ENCODE measurements around the gene SHLD1. TPM values are rescaled to one million over a fixed set of nuclear protein-coding genes. Genes with fewer than 3 reads are reported as not detected.

The SHLD1 gene
- total RNA-seq, 1 donor from 2014 or later: 1.9 TPM

GRCh38 chr20:5809495-5809894 is 59.3 kb downstream of the SHLD1 start:
- no peak for DNase-seq (ENCODE audit: low spot score)
- ATAC-seq: no peak

- ATAC-seq (no peak), DNase-seq (ENCODE audit: low spot score) (no peak)
Measured at GRCh38 chr20:5810800-5811422, 60.7 kb downstream of the SHLD1 start.

DNA sequence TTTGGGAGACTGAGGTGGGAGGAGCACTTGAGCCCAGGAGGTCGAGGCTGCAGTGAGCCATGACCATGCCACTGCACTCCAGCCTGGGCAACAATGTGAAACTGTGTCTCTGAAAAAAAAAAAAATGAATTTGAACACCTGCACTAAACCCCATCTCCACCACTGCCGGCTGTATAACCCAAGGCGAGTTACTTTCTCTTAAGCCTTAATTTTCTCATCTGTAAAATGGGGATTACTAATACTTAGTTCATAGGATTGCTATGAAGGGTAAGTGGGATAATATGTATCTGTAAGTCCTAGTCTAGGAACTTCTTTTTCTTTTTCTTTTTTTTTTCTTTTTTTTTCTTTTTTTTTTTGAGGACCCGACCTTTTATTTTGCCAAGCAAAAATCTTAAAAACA is 61.5 kb downstream of the SHLD1 start:
- ATAC-seq (no peak), DNase-seq (ENCODE audit: low spot score) (no peak)

- ATAC-seq (no peak), DNase-seq (ENCODE audit: low spot score) (no peak)
Measured at GRCh38 chr20:5818346-5818681, 68.1 kb downstream of the SHLD1 start.

- ATAC-seq (no peak), DNase-seq (ENCODE audit: low spot score) (no peak)
Measured at GRCh38 chr20:5820738-5821137, 70.5 kb downstream of the SHLD1 start.

DNA sequence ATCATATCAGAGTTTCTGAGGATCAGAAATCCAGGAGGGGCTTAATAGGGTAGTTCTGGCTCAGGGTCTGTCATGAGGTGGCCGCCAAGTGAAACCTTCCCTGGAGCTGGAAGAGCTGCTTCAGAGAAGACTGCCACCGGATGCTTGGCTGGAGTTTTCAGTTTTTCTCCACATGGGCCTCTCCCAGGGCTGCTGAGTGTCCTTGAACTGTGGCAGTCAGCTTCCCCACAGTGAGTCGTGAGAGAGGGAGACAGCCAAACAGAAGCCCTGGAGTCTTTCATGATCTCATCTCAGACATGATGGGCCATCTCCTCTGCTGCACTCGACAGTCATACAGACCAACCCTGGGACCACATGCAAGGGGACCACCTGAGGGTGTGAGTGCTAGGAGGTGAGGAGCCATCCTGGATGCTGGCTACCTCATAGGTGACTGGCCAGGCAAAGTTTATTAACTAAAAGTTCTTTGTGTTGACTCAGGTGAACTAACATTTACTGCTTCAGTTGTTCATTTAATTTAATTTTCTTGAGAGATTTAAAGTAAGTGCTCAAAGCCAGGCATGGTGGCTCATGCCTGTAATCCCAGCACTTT is 71.5 kb downstream of the SHLD1 start:
- DNase-seq (ENCODE audit: low spot score) (no peak), ATAC-seq (no peak)

DNA sequence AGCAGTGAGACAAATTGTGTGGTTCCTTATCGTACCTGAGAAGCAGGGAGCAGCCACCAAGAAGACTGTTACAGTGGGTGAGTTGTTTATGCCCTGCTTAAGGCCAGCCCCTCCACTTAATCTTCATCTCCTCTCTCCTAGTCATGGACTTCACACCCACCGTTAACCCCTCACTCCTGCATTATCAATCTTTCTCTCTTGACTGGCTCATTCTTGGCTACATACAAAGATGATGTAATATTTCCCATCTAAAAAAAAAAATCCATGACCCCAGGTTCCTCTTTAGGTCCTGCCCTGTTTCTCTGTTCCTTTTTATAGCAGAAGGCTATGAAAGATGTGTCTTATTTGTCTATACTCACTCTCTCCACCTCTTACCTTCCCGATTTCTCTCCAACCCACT is 72.4 kb downstream of the SHLD1 start:
- ATAC-seq: no peak

GRCh38 chr20:5825130-5825719 is 75.0 kb downstream of the SHLD1 start:
- DNase-seq (ENCODE audit: low spot score) (no peak), ATAC-seq (no peak)

More for the DNA sequence above, 72.4 kb downstream of the SHLD1 start:
- DNase-seq (ENCODE audit: low spot score): no peak

GRCh38 chr20:5827098-5827853 is 77.1 kb downstream of the SHLD1 start:
- DNase-seq (ENCODE audit: low spot score) (no peak), ATAC-seq (no peak)

DNA sequence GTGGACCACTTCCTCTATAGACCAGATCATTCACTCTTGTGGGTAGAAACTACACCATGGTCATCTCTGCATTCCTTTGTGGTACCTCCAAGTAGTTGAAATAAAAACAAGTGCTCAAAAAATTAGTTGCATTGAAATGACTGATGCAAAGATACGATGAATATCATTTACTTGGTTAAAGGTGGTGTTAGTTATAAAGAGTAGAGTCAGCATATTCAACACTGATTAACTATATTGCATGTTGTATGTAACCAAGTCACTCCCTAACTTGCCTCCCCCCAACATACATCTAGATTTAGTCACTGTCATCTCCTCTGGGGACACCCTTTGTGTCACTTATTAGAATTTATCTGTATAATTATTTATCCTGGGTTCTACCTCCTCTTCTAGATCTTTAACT is 77.7 kb downstream of the SHLD1 start:
- ATAC-seq (no peak), DNase-seq (ENCODE audit: low spot score) (no peak)

- DNase-seq (ENCODE audit: low spot score) (no peak), ATAC-seq (no peak)
Measured at GRCh38 chr20:5829241-5829809, 79.1 kb downstream of the SHLD1 start.

DNA sequence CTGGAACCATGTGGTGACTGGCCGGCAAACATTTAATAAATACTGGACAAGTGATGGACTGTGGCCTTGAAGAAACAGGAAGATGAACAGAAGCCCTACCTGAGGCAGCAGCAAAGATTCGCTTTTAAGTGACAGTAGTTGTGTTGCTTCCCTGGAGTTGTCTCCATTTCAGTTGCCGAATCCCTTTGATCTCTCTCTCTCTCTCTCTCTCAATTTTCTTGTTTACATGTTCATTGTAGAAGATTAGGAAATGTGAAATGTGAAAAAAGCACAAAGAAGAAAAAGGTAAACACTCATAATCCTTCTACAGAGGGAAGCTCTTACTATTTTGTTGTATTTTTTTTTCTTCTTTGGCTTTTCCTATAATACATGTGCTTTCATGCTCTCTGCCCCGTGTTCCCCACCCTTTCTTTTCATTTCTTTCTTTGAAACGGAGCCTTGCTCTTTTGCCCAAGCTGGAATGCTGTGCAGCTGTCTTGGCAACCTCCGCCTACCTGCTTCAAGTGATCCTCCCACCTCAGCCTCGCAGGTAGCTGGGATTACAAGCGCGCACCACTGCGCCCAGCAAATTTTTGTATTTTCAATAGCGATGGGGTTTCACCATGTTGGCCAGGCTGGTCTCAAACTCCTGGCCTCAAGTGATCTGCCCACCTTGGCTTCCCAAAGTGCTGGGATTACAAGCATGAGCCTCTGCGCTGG is 81.5 kb downstream of the SHLD1 start:
- no peak for DNase-seq (ENCODE audit: low spot score)
- no peak for ATAC-seq

GRCh38 chr20:5833309-5833941 is 83.2 kb downstream of the SHLD1 start:
- DNase-seq (ENCODE audit: low spot score) (no peak), ATAC-seq (no peak)

DNA sequence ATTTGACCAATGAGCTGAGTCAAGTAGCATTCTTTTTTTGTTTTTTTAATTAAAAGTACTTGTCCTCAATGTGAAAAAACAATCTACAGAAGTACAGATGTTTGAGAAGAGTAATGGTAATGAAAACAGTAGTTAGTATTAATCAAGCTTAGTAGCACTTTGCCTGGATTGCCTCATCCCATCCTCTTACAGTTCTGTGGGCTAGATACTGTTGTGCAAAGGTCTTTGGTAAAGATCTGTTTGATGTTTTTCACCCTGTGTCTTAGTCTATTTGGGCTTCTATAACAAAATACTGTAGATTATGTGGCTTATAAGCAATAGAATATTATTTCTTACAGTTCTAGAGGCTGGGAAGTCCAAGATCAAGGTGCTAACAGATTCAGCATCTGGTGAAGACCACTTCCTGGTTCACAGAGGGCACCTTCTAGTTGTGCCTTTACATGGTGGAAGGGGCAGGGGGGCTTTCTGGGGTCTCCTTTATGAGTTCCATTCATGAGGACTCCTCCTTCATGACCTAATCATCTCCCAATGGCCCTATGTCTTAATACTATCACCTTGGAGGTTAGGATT is 84.3 kb downstream of the SHLD1 start:
- DNase-seq (ENCODE audit: low spot score): no peak

GRCh38 chr20:5835321-5835821 is 85.2 kb downstream of the SHLD1 start:
- DNase-seq (ENCODE audit: low spot score): no peak
- ATAC-seq: no peak

More for the DNA sequence above, 84.3 kb downstream of the SHLD1 start:
- no peak for ATAC-seq

DNA sequence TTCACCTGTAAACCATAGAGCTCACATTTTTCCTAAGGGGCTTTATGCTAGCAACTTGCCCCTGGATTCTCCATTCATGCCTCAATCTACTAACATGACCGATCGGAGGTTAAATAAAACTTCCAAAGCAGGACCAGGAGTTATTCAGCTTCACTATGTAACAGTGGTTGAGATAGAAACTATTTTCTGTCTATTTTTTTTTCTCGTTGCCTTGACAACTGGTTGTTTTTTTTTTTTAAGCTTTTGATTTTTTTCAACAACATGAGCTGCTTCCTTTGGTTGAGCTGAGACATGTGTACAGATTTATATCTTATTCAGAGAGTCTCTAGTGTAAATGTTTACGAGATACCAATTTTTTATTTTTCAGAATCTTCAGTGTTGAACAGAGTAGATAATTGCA is 85.7 kb downstream of the SHLD1 start:
- DNase-seq (ENCODE audit: low spot score) (no peak), ATAC-seq (no peak)

DNA sequence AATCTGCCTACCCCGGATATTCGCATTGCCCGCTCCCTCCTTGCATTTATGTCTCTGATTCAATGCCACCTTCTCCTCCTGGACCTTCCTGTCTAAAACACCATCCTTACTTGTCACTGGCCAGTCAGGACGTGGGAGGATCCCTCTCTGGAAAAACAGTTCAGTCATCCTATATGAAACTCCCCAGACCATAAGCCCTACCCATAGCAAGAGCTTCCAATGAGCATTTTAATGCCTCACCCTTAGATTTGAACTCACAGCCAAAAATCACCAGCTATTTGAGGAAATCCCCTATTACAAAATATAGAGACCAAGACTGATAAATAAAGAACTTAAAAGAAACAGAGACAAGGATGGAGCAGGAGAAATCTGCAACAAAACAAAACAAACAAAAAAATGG is 86.4 kb downstream of the SHLD1 start:
- DNase-seq (ENCODE audit: low spot score): no peak
- ATAC-seq: no peak

DNA sequence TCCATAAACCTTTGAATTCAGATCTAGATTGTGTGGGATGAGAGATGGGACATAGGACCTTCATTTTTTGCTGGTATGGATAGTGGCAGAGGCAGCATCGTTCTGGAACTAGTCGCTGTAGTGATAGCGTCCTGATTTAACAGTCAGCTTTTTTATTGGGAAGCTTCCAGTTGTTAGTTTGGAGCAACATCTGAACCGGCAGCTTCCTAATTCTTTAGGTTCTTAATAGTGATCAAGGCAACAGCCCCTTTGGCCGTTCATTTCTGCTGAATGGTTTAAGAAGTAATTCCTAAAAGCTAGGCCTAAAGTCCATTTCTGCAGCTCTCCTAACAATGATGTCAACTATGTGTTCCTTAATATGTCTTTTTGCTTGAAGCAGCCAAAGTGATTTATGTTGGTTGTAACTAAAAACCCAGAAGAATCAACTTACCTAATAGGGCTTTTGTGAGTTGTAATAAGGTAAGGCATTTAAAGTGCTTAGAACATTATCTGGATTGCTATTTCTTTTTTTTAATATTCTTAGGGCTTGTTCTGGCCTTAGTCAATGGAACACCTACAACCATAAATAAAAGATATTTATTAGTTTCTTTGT is 90.3 kb downstream of the SHLD1 start:
- ATAC-seq (no peak), DNase-seq (ENCODE audit: low spot score) (no peak)

GRCh38 chr20:5841522-5841921 is 91.3 kb downstream of the SHLD1 start:
- ATAC-seq: no peak
- no peak for DNase-seq (ENCODE audit: low spot score)

GRCh38 chr20:5842465-5842864 is 92.3 kb downstream of the SHLD1 start:
- DNase-seq (ENCODE audit: low spot score) (no peak), ATAC-seq (no peak)

Data from left lobe of liver (tissue), 2 donors.